ENCODE data around the gene CPM. TPM values are rescaled to one million over a fixed set of nuclear protein-coding genes. Genes with fewer than 3 reads are reported as not detected.

The CPM gene
- total RNA-seq, 1 experiment from 2014 or later, result 0.96 TPM

DNA sequence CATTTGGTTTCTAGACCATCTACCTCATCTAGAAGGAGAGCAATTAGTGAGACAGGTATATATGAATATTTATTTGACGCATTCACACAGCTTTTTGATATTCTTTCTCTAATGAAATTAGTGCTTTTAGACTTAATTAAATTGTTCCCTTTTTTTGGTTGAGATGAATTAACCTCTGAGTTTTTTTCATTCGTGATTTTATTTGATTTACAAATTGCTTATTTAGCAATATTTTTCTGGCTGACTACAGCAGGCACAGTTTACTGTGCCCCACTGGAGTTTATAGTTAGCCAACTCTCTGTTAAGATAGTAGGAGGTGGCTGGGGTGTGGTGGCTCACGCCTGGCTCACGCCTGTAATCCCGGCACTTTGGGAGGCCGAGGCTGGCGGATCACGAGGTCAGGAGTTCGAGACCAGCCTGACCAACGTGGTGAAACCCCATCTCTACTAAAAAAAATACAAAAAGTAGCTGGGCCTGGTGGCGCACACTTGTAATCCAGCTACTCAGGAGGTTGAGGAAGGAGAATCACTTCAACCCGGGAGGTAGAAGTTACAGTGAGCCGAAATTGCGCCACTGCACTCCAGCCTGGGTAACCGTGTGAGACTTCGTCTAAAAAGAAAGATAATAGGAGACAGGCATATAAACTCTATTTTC is 108.2 kb downstream of the CPM start (continued):
- TF ChIP-seq, protein P1, sequence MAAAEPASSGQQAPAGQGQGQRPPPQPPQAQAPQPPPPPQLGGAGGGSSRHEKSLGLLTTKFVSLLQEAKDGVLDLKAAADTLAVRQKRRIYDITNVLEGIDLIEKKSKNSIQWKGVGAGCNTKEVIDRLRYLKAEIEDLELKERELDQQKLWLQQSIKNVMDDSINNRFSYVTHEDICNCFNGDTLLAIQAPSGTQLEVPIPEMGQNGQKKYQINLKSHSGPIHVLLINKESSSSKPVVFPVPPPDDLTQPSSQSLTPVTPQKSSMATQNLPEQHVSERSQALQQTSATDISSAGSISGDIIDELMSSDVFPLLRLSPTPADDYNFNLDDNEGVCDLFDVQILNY (CRISPR knock-in tag; IDR thresholded peaks at IDR 0.05), result no peak
- TF ChIP-seq SOX15 (CRISPR knock-in tag; IDR thresholded peaks at IDR 0.05) (no peak), MXD4 (CRISPR knock-in tag; IDR thresholded peaks at IDR 0.05; ENCODE audit: borderline replicate concordance) (no peak)
- TF ChIP-seq, protein P2, sequence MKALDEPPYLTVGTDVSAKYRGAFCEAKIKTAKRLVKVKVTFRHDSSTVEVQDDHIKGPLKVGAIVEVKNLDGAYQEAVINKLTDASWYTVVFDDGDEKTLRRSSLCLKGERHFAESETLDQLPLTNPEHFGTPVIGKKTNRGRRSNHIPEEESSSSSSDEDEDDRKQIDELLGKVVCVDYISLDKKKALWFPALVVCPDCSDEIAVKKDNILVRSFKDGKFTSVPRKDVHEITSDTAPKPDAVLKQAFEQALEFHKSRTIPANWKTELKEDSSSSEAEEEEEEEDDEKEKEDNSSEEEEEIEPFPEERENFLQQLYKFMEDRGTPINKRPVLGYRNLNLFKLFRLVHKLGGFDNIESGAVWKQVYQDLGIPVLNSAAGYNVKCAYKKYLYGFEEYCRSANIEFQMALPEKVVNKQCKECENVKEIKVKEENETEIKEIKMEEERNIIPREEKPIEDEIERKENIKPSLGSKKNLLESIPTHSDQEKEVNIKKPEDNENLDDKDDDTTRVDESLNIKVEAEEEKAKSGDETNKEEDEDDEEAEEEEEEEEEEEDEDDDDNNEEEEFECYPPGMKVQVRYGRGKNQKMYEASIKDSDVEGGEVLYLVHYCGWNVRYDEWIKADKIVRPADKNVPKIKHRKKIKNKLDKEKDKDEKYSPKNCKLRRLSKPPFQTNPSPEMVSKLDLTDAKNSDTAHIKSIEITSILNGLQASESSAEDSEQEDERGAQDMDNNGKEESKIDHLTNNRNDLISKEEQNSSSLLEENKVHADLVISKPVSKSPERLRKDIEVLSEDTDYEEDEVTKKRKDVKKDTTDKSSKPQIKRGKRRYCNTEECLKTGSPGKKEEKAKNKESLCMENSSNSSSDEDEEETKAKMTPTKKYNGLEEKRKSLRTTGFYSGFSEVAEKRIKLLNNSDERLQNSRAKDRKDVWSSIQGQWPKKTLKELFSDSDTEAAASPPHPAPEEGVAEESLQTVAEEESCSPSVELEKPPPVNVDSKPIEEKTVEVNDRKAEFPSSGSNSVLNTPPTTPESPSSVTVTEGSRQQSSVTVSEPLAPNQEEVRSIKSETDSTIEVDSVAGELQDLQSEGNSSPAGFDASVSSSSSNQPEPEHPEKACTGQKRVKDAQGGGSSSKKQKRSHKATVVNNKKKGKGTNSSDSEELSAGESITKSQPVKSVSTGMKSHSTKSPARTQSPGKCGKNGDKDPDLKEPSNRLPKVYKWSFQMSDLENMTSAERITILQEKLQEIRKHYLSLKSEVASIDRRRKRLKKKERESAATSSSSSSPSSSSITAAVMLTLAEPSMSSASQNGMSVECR (CRISPR knock-in tag; IDR thresholded peaks at IDR 0.05; ENCODE audit: borderline replicate concordance), result no peak

DNA sequence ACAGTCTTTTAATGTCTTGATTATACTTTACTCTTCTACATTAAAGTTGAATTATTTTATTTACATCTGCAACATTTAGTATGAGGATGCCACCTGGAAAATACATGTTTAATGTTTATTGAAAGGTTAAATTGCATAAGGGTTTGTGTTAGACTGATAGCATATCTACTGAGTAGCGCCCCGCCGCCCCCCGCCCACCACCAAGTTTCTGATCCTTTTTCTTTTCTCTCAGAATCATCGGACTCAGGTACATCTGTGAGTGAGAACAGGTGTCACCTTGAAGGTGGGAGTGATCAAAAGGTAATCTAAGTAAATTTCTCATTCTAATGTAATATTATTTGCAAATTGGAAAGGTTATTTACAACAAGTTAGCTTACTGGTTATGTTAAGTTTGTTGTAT is 108.8 kb downstream of the CPM start:
- Mint-ChIP-seq H3K4me3 (no peak overlapping the region), H3K36me3 (peaks cover 67% of the 10 kb centered on the region), H3K9me3 (no peaks in the 10 kb centered on the region), H3K27me3 (ENCODE audit: low read depth) (no peaks in the 10 kb centered on the region), H3K27ac (no peak overlapping the region), H3K4me1 (no peaks in the 10 kb centered on the region)
- ChIA-PET CTCF (no interaction called here), POLR2A (no interaction called here)
- ATAC-seq (no peak), DNase-seq (ENCODE audit: low spot score) (no peak)
- TF ChIP-seq, protein P3, sequence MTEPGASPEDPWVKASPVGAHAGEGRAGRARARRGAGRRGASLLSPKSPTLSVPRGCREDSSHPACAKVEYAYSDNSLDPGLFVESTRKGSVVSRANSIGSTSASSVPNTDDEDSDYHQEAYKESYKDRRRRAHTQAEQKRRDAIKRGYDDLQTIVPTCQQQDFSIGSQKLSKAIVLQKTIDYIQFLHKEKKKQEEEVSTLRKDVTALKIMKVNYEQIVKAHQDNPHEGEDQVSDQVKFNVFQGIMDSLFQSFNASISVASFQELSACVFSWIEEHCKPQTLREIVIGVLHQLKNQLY (CRISPR knock-in tag; IDR thresholded peaks at IDR 0.05), result no peak
- TF ChIP-seq NR1H2 (CRISPR knock-in tag; IDR thresholded peaks at IDR 0.05) (no peak), ELF4 (CRISPR knock-in tag; IDR thresholded peaks at IDR 0.05; ENCODE audit: low read depth) (no peak), ZNF263 (CRISPR knock-in tag; IDR thresholded peaks at IDR 0.05; ENCODE audit: low read depth) (no peak)
- TF ChIP-seq, protein P4, sequence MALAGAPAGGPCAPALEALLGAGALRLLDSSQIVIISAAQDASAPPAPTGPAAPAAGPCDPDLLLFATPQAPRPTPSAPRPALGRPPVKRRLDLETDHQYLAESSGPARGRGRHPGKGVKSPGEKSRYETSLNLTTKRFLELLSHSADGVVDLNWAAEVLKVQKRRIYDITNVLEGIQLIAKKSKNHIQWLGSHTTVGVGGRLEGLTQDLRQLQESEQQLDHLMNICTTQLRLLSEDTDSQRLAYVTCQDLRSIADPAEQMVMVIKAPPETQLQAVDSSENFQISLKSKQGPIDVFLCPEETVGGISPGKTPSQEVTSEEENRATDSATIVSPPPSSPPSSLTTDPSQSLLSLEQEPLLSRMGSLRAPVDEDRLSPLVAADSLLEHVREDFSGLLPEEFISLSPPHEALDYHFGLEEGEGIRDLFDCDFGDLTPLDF (CRISPR knock-in tag; IDR thresholded peaks at IDR 0.05), result no peak

DNA sequence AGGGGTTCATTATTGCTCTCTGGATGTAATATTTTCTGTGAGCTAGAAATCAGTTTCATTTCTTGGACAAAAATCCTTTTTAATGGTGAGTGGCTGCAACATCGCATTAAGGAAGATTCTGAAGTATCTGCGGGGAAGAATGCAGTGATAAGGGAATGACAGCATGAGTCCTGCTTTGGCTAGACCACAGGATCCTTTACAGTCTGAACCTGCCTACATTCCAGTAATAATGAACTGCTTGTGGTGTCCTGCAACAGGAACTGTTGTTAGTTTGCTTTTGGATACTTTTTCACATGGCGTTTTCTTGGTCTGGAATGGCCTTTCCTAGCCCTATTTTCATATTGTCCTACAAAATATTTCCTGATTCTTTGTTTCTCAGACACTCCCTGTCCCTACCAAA is 109.3 kb downstream of the CPM start:
- no peaks in the 10 kb centered on the region for H3K27me3 Mint-ChIP-seq (ENCODE audit: low read depth)
- POLR2A ChIA-PET, result no interaction called here
- no peak for ATAC-seq
- no peak overlapping the region for H3K27ac Mint-ChIP-seq
- H3K36me3 Mint-ChIP-seq, result peaks cover 68% of the 10 kb centered on the region
- H3K9me3 Mint-ChIP-seq, result no peaks in the 10 kb centered on the region
- H3K4me3 Mint-ChIP-seq, result no peak overlapping the region
- no peaks in the 10 kb centered on the region for H3K4me1 Mint-ChIP-seq
- no peak for DNase-seq (ENCODE audit: low spot score)
- CTCF ChIA-PET, result no interaction called here
- TF ChIP-seq CBFB (CRISPR knock-in tag; IDR thresholded peaks at IDR 0.05; ENCODE audit: low read depth) (no peak), NR3C1 (CRISPR knock-in tag; conservative IDR thresholded peaks at IDR 0.05; ENCODE audit: low read depth) (no peak), ZNF416 (CRISPR knock-in tag; IDR thresholded peaks at IDR 0.05) (no peak), SOX15 (CRISPR knock-in tag; IDR thresholded peaks at IDR 0.05) (no peak), MXD4 (CRISPR knock-in tag; IDR thresholded peaks at IDR 0.05; ENCODE audit: borderline replicate concordance) (no peak), CREB1 (CRISPR knock-in tag; IDR thresholded peaks at IDR 0.05) (no peak), NR2C2 (CRISPR knock-in tag; IDR thresholded peaks at IDR 0.05) (no peak), ATF1 (CRISPR knock-in tag; IDR thresholded peaks at IDR 0.05) (no peak)
- TF ChIP-seq, protein P5, sequence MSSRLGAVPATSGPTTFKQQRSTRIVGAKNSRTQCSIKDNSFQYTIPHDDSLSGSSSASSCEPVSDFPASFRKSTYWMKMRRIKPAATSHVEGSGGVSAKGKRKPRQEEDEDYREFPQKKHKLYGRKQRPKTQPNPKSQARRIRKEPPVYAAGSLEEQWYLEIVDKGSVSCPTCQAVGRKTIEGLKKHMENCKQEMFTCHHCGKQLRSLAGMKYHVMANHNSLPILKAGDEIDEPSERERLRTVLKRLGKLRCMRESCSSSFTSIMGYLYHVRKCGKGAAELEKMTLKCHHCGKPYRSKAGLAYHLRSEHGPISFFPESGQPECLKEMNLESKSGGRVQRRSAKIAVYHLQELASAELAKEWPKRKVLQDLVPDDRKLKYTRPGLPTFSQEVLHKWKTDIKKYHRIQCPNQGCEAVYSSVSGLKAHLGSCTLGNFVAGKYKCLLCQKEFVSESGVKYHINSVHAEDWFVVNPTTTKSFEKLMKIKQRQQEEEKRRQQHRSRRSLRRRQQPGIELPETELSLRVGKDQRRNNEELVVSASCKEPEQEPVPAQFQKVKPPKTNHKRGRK (CRISPR knock-in tag; IDR thresholded peaks at IDR 0.05; ENCODE audit: borderline replicate concordance), result no peak
- TF ChIP-seq, protein P6, sequence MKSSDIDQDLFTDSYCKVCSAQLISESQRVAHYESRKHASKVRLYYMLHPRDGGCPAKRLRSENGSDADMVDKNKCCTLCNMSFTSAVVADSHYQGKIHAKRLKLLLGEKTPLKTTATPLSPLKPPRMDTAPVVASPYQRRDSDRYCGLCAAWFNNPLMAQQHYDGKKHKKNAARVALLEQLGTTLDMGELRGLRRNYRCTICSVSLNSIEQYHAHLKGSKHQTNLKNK (CRISPR knock-in tag; IDR thresholded peaks at IDR 0.05), result no peak
- TF ChIP-seq, protein P7, sequence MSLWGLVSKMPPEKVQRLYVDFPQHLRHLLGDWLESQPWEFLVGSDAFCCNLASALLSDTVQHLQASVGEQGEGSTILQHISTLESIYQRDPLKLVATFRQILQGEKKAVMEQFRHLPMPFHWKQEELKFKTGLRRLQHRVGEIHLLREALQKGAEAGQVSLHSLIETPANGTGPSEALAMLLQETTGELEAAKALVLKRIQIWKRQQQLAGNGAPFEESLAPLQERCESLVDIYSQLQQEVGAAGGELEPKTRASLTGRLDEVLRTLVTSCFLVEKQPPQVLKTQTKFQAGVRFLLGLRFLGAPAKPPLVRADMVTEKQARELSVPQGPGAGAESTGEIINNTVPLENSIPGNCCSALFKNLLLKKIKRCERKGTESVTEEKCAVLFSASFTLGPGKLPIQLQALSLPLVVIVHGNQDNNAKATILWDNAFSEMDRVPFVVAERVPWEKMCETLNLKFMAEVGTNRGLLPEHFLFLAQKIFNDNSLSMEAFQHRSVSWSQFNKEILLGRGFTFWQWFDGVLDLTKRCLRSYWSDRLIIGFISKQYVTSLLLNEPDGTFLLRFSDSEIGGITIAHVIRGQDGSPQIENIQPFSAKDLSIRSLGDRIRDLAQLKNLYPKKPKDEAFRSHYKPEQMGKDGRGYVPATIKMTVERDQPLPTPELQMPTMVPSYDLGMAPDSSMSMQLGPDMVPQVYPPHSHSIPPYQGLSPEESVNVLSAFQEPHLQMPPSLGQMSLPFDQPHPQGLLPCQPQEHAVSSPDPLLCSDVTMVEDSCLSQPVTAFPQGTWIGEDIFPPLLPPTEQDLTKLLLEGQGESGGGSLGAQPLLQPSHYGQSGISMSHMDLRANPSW (CRISPR knock-in tag; conservative IDR thresholded peaks at IDR 0.05; ENCODE audit: low read depth), result no peak
- TF ChIP-seq, protein P8, sequence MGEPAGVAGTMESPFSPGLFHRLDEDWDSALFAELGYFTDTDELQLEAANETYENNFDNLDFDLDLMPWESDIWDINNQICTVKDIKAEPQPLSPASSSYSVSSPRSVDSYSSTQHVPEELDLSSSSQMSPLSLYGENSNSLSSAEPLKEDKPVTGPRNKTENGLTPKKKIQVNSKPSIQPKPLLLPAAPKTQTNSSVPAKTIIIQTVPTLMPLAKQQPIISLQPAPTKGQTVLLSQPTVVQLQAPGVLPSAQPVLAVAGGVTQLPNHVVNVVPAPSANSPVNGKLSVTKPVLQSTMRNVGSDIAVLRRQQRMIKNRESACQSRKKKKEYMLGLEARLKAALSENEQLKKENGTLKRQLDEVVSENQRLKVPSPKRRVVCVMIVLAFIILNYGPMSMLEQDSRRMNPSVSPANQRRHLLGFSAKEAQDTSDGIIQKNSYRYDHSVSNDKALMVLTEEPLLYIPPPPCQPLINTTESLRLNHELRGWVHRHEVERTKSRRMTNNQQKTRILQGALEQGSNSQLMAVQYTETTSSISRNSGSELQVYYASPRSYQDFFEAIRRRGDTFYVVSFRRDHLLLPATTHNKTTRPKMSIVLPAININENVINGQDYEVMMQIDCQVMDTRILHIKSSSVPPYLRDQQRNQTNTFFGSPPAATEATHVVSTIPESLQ (CRISPR knock-in tag; IDR thresholded peaks at IDR 0.05), result no peak

Data from WTC11 (cell line).